ENCODE results near the gene DDX49. TPM values are rescaled to one million over a fixed set of nuclear protein-coding genes. Genes with fewer than 3 reads are reported as not detected.

The DDX49 gene
- total RNA-seq, 2 experiments from 2014 or later = 47.9 to 49.7 TPM

DNA sequence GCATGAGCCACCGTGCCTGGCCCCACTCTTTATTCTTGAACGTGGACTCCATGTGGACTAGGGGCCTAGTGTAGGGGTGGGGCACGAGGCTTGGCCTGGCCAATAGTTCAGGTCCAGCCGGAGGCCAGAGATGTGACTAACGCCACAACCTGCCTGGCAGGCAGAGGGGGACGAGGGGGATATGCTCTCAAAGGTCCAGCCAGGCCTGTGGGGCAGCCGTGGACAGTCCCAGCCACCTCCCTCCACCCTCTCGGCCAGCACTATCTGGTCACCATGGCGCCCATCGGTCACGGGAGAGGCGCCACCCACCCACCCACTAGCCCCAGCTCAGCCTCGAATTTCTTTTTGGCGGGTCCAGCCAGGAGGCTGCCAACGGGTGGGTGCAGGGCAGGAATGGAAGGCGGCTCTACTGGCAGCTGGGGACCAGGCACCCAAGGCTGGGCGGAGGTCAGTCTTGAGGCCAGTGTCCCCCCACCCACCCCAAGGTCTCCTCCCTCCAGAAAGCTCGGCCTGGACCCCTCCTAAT is 21.4 kb upstream of the DDX49 start:
- peak in 1 of 14 experiments; percentile 21 for DNase-seq
- Mint-ChIP-seq H3K36me3 (ENCODE audit: low read depth) (peaks cover 23% of the 10 kb centered on the region), H3K4me3 (no peak overlapping the region), H3K9me3 (no peaks in the 10 kb centered on the region), H3K27me3 (peaks cover 25% of the 10 kb centered on the region), H3K4me1 (ENCODE audit: low read depth) (peaks cover 13% of the 10 kb centered on the region), H3K27ac (no peak overlapping the region)
- Histone ChIP-seq H3K4me1 (ENCODE audit: insufficient read depth, low read length) (peaks cover 11% of the 10 kb centered on the region), H3K4me3 (ENCODE audit: low read length) (no peak overlapping the region), H3K27ac (ENCODE audit: low read depth in 1 of 2, low read length in 2 of 2) (no peak overlapping the region), H3K27me3 (ENCODE audit: control insufficient read depth in 1 of 2, insufficient read depth in 2 of 2, low read length in 2 of 2) (peaks cover 17 to 19% of the 10 kb centered on the region in 2 experiments), H3K9me3 (ENCODE audit: control insufficient read depth in 1 of 2, insufficient read depth in 1 of 2, low read length in 2 of 2) (peaks cover 0 to 8% of the 10 kb centered on the region in 2 experiments), H3K36me3 (ENCODE audit: insufficient read depth, low read length) (peaks cover 34% of the 10 kb centered on the region)
- POLR2A ChIA-PET = no interaction called here
- intact Hi-C loops (cut with DNase I, micrococcal nuclease) = no loop called here
- TF ChIP-seq, protein P1, sequence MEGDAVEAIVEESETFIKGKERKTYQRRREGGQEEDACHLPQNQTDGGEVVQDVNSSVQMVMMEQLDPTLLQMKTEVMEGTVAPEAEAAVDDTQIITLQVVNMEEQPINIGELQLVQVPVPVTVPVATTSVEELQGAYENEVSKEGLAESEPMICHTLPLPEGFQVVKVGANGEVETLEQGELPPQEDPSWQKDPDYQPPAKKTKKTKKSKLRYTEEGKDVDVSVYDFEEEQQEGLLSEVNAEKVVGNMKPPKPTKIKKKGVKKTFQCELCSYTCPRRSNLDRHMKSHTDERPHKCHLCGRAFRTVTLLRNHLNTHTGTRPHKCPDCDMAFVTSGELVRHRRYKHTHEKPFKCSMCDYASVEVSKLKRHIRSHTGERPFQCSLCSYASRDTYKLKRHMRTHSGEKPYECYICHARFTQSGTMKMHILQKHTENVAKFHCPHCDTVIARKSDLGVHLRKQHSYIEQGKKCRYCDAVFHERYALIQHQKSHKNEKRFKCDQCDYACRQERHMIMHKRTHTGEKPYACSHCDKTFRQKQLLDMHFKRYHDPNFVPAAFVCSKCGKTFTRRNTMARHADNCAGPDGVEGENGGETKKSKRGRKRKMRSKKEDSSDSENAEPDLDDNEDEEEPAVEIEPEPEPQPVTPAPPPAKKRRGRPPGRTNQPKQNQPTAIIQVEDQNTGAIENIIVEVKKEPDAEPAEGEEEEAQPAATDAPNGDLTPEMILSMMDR (IDR thresholded peaks at IDR 0.05) = no peak
- no peak for ATAC-seq (ENCODE audit: poor library complexity)
- CTCF ChIA-PET = no interaction called here

DNA sequence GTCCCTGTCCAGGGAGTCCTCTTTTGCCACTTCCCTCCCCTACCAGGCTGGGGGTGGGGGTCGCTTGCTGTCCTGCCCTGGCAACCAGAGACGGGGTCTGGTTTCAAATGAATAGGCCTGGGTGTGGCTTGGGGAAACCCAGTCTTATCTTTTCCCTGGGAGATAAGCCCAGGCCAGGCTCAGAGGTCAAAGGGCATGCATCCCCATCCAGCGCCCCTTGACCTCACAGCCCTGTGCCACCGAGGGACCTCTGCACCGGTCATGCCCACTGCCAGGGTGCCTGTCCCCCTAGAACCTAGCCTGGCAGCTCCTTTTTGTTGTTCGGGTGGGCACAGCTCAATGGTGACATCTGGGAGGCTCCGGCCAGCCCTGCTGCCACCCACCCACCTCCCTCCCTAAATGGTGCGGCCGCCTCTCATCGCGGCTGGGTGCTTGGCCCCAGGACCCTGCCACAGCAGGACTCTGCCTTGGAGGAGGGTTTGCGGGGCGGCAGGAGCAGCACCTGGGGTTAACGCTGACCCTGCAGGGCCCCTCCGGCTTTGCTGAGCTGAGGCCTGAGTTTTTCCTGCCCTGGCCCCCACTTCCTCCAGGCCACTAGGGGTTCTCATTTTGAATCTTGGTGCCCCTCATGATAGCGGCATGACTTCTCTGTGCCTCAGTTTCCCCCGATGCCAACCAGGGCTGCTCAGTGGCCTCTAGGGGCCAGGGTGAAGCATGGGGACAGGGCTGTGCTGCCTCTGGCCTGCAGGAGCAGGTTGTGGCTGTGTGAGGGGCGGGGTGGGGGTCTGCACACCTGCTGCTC is 20.7 kb upstream of the DDX49 start:
- H3K4me3 ChIP-seq (ENCODE audit: low read length) = no peak overlapping the region
- ChIA-PET CTCF (no interaction called here), POLR2A (no interaction called here)
- H3K4me1 ChIP-seq (ENCODE audit: insufficient read depth, low read length) = peaks cover 11% of the 10 kb centered on the region
- no peak for ATAC-seq (ENCODE audit: poor library complexity)
- peak in 1 of 14 experiments; percentile 19 for DNase-seq
- intact Hi-C loops (cut with DNase I, micrococcal nuclease) = no loop called here
- peaks cover 38% of the 10 kb centered on the region for H3K36me3 ChIP-seq (ENCODE audit: insufficient read depth, low read length)
- peaks cover 0 to 9% of the 10 kb centered on the region in 2 experiments for H3K9me3 ChIP-seq (ENCODE audit: control insufficient read depth in 1 of 2, insufficient read depth in 1 of 2, low read length in 2 of 2)
- Mint-ChIP-seq H3K9me3 (no peaks in the 10 kb centered on the region), H3K4me3 (no peak overlapping the region), H3K27ac (no peak overlapping the region), H3K27me3 (peaks cover 18% of the 10 kb centered on the region), H3K4me1 (ENCODE audit: low read depth) (peaks cover 13% of the 10 kb centered on the region), H3K36me3 (ENCODE audit: low read depth) (peaks cover 29% of the 10 kb centered on the region)
- TF ChIP-seq, protein P1 (IDR thresholded peaks at IDR 0.05) = no peak
- H3K27me3 ChIP-seq (ENCODE audit: control insufficient read depth in 1 of 2, insufficient read depth in 2 of 2, low read length in 2 of 2) = peaks cover 16% of the 10 kb centered on the region in 2 experiments
- no peak overlapping the region for H3K27ac ChIP-seq (ENCODE audit: low read depth in 1 of 2, low read length in 2 of 2)

DNA sequence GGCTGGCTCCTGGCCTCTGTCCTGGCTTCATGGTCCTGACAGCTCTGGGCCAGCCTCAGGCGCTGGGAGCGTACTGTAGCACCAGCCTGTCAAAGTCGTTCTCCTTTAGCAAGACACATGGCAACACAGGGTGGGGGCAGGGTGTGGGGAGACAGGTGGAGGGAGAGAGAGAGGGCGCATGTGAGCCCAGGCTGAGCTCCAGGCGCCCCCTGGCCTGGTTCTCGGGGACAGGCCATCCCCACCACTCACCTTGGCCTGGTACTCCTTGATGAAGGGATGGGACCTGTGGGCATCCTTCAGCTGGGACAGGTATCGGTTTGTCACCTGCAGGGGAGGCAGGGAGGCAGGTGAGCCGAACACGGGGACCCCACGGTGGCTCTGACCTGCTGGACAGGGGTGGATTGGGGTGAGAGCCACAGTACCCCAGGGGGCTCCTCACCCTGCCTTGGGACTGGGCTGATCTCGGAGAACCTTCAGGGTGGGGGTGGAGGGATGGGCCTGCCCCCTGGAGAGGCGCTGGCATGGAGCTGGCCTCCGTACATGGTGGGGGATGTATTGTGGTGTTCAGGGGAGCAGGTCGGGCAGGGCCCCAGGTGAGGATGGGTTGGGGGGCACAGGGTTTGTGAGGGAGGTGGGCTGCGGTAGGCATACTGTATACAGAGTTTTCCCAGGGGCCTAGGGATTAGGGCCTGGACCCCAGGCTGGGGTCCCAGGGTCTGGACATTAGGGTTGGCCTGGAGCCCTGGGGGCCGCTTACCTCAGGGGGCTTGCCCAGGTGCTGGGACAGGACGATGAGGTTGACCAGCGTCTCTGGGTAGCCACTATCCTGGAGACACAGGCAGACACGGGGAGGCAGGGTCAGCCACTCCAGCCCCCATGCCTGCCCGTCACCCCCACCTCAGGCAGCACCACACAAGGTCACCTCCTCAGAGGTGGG is 19.6 kb upstream of the DDX49 start:
- CTCF ChIA-PET = no interaction called here
- no peak overlapping the region for H3K4me3 ChIP-seq (ENCODE audit: low read length)
- peaks cover 0 to 8% of the 10 kb centered on the region in 2 experiments for H3K9me3 ChIP-seq (ENCODE audit: control insufficient read depth in 1 of 2, insufficient read depth in 1 of 2, low read length in 2 of 2)
- ATAC-seq (ENCODE audit: poor library complexity) (no peak), DNase-seq (no peak)
- Mint-ChIP-seq H3K4me1 (ENCODE audit: low read depth) (peaks cover 13% of the 10 kb centered on the region), H3K27me3 (peaks cover 17% of the 10 kb centered on the region), H3K4me3 (no peak overlapping the region), H3K9me3 (no peaks in the 10 kb centered on the region), H3K36me3 (ENCODE audit: low read depth) (peaks cover 34% of the 10 kb centered on the region), H3K27ac (no peak overlapping the region)
- peaks cover 45% of the 10 kb centered on the region for H3K36me3 ChIP-seq (ENCODE audit: insufficient read depth, low read length)
- TF ChIP-seq, protein P1 (IDR thresholded peaks at IDR 0.05) = no peak
- intact Hi-C loops (cut with DNase I, micrococcal nuclease) = no loop called here
- H3K4me1 ChIP-seq (ENCODE audit: insufficient read depth, low read length) = peaks cover 11% of the 10 kb centered on the region
- H3K27me3 ChIP-seq (ENCODE audit: control insufficient read depth in 1 of 2, insufficient read depth in 2 of 2, low read length in 2 of 2) = peaks cover 7% of the 10 kb centered on the region in 2 experiments
- H3K27ac ChIP-seq (ENCODE audit: low read depth in 1 of 2, low read length in 2 of 2) = no peak overlapping the region
- POLR2A ChIA-PET = no interaction called here

Measured in CD4-positive, alpha-beta T cell (primary cell).